Mononuclear cell (primary cell): ENCODE results near the gene POU2F1. TPM values are rescaled to one million over a fixed set of nuclear protein-coding genes. Genes with fewer than 3 reads are reported as not detected.
A peak's percentile ranks its signal among the peaks of the same experiment; 100 is the strongest.
"Not testable (repeated sequence)": the region's sequence is repeated elsewhere in the genome, so short reads cannot be mapped to it uniquely, and the experiment has no call there.

Experiments used
- H3K27me3 ChIP-seq: 2 replicates; pipeline ENCODE4 v1.6.0; 2011; ENCODE audit warnings: low read length, control low read depth; ENCODE audit not compliant: insufficient read depth
- H3K4me1 ChIP-seq: 2 replicates; pipeline ENCODE4 v1.5.1; 2011; ENCODE audit warnings: mild to moderate bottlenecking, low read length, control low read depth; ENCODE audit not compliant: insufficient read depth
- H3K4me3 ChIP-seq: 2 replicates; pipeline ENCODE4 v1.5.1; 2011; ENCODE audit warnings: mild to moderate bottlenecking, low read length, moderate library complexity
- H3K9me3 ChIP-seq: 2 replicates; pipeline ENCODE4 v1.5.1; 2011; ENCODE audit warnings: low read depth, mild to moderate bottlenecking, control low read depth, low read length
- total RNA-seq: library from RNA; depleted of rRNA; stranded (reverse); fragments of >200 nt; gene quantifications from one replicate; pipeline ENCODE4 v1.2.3, GENCODE V29; 2012

The POU2F1 gene
- total RNA-seq, 1 donor: 47.5 TPM

DNA sequence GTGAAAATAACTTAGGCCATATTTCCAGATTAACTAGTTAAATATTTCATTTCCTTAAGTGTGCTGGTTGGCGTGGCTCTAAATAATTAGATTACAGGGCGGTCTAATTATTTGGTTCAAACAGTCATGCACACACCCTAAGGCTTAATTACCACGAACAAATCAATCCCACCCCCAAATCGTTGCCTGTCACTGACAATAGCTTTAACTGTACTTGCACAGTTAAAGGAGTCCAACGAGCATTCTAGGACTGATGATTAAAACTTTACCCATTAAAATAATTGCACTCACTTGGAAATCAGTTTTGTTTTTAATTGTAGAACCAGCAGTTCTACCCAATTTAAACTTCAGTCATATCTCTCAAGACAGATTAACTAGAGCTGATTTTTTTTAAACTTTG is 1.5 kb upstream of the POU2F1 start:
- Histone ChIP-seq H3K9me3 (no peaks in the 10 kb centered on the region), H3K4me3 (no peak overlapping the region), H3K27me3 (no peaks in the 10 kb centered on the region), H3K4me1 (peaks cover 16% of the 10 kb centered on the region)

DNA sequence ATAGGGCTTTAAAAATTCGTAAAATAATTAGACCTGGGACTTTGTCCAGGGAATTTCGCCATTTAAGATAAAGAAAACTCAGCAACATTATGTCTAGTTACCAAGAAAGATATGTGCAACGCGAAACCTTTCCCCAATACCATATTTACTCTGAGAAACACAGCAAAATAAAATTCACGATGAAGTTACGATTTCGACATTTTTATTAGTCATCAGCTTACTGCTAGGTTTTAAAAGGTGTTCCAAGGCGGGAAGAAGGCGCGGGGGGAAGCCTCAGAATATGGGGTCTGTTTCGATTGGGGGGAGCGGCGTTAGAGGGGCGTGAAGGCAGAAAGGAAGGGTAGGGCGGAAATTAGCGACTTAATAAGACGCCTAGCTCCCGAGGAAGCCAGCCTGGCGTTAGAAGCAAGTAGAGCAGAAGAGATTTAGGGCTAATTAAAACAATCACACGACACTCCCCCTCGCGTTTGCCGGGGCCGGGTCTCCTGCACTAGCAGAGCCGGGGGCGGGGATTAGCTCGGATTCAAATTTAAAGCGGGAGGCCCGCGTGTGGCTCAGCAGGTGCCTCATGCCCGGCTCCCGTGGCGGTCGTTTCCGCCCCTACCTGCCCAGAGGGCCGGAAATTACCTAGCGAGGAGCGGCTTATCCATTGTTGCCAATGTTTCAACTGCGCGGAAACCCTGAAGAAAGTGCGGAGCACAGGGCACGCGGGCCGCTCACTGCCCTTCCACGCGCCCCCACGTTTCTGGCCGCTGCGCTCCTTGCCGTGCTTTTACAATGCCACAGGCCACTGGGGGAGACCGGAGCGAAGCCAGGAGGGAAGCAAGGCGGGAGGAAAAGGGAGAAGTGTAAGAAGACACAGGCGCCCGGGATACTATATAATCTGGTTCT is 795 bp upstream of the POU2F1 start:
- Histone ChIP-seq H3K4me1 (peaks cover 16% of the 10 kb centered on the region), H3K27me3 (no peaks in the 10 kb centered on the region), H3K9me3 (no peaks in the 10 kb centered on the region), H3K4me3 (peak overlapping the region; percentile 99)

DNA sequence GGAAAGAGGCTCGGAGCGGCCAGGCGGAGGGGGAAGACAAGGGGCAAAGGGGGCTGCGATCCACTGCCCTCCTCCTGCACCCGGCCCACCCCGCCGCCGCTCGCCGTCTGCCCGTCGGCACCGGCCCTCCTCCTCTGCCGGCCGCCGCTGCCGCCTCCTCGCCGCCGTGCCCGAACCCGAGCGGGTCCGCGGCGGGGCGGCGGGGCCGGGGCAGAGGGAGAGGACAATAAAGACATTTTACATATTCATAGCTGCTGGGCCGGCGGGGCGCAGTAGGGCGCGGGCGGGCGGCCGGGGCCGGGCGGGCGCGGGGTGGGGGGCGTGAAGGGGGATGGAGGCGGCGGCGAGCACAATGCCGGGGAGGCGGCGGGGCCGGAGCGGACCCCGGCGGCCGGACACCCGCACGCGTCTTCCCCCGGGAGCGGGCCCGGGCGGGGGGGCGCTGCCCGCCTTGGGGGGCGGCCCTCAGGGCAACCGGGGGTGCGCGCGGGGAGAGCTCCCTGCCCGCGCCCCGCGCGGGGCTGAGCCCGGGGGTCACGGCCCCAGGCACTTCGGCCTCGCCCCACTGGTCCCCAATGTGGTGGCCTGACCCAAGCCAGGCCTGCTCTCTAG is 546 bp downstream of the POU2F1 start:
- Histone ChIP-seq H3K4me1 (peaks cover 16% of the 10 kb centered on the region), H3K27me3 (no peaks in the 10 kb centered on the region), H3K4me3 (peak overlapping the region; percentile 78), H3K9me3 (no peaks in the 10 kb centered on the region)

DNA sequence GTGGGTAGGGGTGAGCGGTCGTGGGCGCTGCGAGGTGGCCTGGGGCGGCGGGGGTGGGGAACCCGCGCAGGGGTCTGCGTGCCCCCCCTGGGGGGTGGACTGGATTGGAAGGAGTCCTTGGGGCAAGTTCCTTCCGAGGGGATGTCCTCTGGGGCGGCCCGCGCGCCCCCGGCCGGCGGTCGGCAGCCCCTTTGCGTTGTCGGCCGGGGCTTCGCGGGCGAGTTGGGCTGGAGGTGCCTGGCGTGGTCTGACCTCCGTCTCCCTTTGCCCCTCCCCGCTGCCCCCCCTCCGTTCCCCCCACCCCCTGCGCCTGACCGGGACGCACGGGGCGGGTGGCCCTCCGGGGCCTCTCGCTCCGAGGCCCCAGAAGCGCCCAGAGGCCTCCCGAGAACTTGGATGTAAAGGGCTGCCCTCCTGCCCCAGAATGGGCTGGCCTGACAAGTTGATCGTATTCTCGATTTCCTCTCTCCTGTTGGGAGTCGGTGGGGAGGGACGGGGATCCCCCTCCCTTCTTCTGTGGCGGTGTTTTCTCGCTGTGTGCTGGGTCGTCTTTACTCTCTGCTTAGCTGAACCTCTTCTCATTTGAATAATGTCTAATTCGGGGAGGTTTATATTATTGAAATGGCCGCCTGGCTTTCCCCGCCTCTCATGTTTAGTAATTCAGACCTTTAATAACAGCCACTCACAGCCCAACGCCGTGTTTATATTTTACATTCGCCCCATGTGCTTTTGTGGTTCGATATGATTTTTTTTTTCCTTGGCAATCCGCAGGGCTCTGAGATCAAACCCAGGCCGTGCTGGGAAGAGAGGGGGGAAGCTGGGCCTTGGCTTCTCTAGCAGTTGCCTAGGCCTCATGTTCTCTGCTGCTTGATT is 1.3 kb downstream of the POU2F1 start:
- H3K4me3 ChIP-seq: peak overlapping the region; percentile 78
- no peaks in the 10 kb centered on the region for H3K27me3 ChIP-seq
- H3K9me3 ChIP-seq: no peaks in the 10 kb centered on the region
- peaks cover 19% of the 10 kb centered on the region for H3K4me1 ChIP-seq

DNA sequence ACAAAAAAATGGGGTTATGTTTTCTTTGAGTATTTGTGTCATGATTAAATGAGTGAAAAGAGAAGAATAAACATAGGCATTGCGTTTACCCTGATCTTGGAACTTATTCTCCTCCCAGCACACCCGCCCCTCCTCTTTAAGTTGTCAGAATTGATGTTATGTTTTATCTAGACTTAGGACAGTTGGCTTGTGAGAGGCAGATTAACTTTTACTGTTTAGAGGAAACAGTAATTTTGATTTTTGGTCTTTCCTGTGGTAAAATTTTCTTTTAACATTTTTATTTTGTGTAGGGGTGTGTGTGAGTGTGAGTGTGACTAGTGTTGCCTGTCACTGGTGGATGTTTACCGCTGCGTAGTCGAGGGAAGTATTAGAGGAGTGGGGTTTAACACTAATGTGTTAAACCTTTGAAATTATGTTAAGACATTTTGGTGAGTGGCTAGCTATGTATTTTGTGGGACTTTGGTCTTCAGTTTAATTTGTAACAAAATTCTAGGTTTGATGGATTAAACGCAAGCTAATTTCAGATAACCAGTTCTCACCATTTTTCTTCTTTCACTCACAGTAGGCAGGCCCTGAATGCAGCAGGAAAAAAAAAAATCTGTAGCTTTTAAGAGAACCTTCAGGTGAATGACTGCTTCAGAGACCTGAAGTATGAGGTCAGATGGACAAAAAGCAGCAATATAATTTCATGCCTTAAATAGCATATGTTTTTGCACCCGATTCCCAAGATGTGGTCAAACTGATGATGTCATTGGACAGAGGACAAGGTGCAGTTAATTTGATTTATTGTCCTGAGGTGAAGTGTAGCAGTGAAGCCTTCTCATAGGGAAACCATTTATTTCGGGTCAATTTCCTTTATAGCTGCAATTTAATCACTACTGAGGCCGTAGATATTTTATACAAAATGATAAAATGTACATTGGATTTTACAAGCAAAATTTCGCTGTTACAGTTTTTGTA is 2.7 kb downstream of the POU2F1 start:
- no peak overlapping the region for H3K4me3 ChIP-seq
- H3K27me3 ChIP-seq: no peaks in the 10 kb centered on the region
- no peaks in the 10 kb centered on the region for H3K9me3 ChIP-seq
- H3K4me1 ChIP-seq: peaks cover 23% of the 10 kb centered on the region

DNA sequence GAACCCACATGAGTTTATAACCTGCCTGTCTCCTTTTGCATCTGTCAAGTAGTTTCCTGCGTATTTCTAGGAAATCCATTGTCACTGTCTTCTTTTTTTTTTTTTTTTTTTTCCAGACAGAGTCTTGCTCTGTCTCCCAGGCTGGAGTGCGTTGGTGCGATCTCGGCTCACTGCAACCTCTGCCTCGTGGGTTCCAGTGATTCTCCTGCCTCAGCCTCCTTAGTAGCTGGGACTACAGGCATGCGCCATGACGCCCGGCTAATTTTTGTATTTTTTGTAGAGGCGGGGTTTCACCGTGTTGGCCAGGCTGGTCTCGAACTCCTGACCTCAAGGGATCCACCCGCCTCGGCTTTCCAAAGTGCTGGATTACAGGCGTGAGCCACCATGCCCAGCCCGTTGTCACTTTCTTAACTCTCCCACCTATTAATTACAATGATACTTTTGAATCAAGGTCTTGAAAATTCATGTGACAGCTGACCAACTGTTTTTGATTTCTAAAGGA is 4.1 kb downstream of the POU2F1 start:
- H3K9me3 ChIP-seq, H3K27me3 ChIP-seq, H3K4me3 ChIP-seq: not testable (repeated sequence)
- H3K4me1 ChIP-seq: peaks cover 34% of the 10 kb centered on the region

DNA sequence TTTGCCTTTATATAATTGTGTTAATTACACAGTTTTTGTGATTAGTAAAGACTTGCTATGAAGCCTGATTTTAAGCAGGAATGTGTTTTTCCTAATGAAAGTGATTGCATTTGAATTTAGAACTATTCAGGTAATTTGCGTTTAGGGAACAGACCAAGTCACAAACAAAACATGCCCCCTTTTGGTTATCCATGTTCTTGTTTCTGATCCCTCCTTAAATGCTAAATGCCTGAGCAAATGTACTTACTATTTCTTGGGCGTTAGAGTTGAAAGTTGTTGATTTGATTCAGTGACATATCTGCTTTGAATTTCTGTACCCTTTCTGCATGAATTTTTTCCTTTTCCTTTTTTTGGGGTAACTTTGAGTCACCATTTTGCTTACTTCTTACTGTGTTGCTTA is 5.2 kb downstream of the POU2F1 start:
- no peaks in the 10 kb centered on the region for H3K27me3 ChIP-seq
- H3K4me3 ChIP-seq: no peak overlapping the region
- peaks cover 44% of the 10 kb centered on the region for H3K4me1 ChIP-seq
- no peaks in the 10 kb centered on the region for H3K9me3 ChIP-seq

DNA sequence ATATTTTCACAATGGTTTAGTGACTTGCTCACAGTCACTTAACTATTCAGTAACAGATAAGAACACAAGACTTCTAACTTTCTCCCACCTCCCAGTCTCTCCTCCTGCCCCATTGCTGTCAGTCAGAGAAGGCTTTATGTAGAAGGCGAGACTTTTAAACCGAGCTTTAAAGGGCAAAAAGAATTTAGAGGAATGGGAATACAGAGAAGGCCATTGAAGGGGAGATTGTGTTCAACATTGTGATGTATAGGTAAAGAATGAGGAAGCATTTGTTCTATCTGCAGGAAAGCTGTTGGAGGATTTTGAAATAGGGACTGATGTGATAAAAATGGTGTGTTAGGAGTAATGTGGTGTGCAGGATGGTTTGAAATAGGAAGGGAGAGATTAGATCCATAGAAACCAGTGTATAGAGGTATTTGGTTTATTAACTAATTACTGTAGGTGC is 7.3 kb downstream of the POU2F1 start:
- no peaks in the 10 kb centered on the region for H3K9me3 ChIP-seq
- peaks cover 37% of the 10 kb centered on the region for H3K4me1 ChIP-seq
- H3K4me3 ChIP-seq: no peak overlapping the region
- no peaks in the 10 kb centered on the region for H3K27me3 ChIP-seq

DNA sequence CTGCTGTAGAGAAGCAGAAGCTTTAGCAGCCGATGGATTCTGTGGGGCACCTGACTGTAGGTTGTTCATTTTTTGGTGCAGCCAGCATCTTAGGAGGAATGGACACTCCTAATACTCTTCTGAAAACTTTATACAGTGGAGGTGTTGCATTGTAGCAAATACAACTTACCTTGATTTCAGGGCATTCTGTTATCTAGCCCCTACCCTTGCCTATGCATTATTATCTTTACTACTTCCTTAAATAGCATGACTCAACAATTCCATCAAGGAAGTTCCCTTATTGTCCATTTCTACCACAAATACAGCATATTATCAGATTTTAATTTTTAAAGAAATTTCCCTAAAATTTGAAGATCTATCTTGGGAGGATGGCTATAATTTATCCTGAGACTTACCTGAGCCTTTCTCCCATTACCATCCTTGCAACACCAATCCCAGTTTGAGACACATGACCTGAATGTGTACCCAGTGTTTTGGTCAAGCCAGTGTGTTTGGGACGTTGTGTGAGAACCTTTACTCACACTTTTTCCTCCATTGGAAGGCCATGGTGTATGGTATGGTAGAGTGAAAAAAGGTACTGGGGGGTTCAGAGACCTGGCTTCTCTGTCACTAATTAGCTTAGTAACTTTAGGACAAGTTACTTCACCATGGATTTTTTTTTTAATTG is 9.2 kb downstream of the POU2F1 start:
- Histone ChIP-seq H3K4me3 (no peak overlapping the region), H3K9me3 (no peaks in the 10 kb centered on the region), H3K4me1 (peaks cover 34% of the 10 kb centered on the region), H3K27me3 (no peaks in the 10 kb centered on the region)

DNA sequence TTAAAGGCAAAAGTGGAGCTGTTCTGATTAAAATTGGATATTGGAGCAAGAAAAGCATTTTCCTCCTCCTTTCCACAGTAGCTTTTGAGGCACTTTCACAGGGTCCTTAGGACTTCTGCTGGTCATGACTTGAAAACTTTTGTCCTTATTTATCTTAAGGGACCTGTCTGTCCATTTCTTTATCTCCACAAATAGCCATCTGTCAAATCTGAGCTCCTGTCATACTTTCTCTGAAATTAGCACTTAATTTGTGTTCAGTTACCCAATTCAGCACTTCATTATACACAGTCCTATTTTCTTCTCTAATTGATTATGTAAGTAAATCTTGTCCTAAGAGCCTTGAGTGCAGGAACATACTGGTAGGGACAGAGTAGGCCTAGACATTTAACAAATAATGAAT is 9.8 kb downstream of the POU2F1 start:
- peaks cover 40% of the 10 kb centered on the region for H3K4me1 ChIP-seq
- H3K9me3 ChIP-seq: no peaks in the 10 kb centered on the region
- H3K4me3 ChIP-seq: no peak overlapping the region
- no peaks in the 10 kb centered on the region for H3K27me3 ChIP-seq

DNA sequence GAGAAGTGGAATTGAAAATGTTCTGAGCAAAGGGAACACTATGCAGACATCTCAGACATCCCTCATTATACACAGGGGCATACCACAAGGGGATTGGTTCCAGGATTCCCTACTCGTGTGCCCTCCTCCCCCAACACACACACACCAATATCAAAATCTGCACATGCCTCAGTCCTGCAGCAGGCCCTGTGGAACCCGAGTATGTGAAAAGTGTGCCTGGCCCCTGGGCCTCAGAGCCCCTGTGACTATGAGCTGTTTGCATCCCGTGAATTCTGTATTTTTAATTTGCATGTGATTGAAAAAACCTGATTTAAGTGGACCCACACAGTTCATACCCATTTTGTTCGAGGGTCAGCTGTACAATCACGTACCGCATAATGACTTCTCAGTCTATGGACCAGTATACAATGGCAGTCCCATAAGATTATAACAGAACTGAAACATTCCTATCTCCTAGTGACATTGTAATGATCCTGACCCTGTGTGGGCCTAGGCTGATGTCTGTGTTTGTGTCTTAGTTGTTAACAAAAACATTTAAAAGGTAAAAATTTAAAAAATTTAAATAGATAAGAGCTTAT is 11.3 kb downstream of the POU2F1 start:
- Histone ChIP-seq H3K9me3 (no peaks in the 10 kb centered on the region), H3K4me1 (peaks cover 37% of the 10 kb centered on the region), H3K4me3 (no peak overlapping the region), H3K27me3 (no peaks in the 10 kb centered on the region)

DNA sequence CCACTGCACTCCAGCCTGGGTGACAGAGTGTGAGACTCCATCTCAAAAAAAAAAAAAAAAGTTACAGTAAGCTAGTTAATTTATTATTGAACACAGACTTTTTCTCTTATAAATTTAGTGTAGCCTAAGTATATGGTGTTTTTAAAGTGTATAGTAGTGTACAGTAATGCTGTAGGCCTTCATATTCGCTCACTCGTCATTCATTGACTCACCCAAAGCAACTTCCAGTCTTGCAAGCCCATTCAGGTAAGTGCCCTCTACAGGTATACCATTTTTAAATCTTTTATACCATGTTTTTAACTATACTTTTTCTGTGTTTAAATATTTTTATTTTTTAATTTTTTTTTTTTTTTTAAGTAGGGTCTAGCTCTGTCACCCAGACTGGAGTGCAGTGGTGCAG is 12.1 kb downstream of the POU2F1 start:
- Histone ChIP-seq H3K9me3 (no peaks in the 10 kb centered on the region), H3K4me1 (peaks cover 36% of the 10 kb centered on the region), H3K27me3 (no peaks in the 10 kb centered on the region), H3K4me3 (no peak overlapping the region)

DNA sequence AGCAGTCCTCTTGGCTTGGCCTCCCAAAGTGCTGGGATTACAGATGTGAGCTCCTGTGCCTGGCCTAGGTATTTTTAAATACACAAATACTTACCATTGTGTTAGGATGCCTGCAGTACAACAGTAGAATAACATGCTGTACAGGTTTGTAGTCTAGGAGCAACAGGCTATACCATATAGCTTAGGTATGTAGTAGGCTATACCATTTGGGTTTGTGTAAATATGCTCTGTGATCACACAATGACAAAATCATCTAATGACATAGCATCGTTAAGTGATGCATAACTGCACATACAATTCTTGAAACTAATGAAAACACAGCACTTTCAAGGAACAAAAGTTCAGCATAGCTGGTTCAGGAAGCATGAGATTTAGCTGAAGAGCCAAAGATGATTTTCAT is 12.7 kb downstream of the POU2F1 start:
- Histone ChIP-seq H3K4me1 (peaks cover 33% of the 10 kb centered on the region), H3K4me3 (no peak overlapping the region), H3K9me3 (no peaks in the 10 kb centered on the region), H3K27me3 (no peaks in the 10 kb centered on the region)
